Measurements from ENCODE around the gene PDLIM1.
"Not testable (repeated sequence)": the region's sequence is repeated elsewhere in the genome, so short reads cannot be mapped to it uniquely, and the experiment has no call there.

The PDLIM1 gene

GRCh38 chr10:95237376-95238170 is 53.2 kb downstream of the PDLIM1 start:
- no peak for DNase-seq

DNA sequence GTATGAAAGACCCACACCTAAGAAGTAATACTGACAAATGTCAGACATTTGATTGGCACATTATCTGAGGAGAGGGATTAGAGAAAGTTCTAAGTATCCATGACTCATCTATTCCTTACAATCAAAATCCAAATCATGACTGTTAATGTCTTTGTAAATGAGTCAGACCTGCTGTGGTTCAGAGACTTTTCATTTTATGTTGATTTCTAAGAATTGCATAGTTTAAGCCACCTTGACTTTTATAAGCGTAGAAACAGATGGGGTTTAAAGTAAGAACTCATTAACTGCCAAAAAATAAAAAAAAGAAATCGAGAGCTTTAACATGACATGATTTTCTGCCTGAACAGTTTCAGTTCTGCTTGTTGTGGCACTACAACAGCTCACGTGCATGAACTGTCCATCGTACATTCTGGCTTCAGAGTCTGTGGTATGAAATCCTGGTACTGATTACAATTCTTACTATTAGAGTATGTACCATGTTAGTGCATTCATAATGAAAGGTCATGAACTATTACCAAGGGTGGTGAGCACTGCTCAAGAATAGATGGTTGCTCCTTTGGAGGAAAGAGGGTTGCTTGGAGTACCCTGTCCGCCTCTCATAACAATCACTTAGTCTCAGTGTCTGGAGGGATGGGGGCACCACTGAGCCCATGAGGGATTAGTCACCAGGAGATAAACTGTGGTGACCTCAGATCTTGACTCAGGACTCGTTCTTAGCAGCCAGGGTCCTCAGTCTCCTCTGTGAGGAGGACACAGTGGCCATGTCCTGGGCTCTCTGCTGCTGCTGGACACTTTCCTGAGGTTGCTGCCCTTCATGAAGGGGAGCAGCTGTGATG is 54.5 kb downstream of the PDLIM1 start:
- no peak for DNase-seq

- DNase-seq: no peak
These were observed 55.1 kb downstream of the PDLIM1 start for GRCh38 chr10:95235676-95236067.

GRCh38 chr10:95234951-95235350 is 55.9 kb downstream of the PDLIM1 start:
- DNase-seq: no peak

DNA sequence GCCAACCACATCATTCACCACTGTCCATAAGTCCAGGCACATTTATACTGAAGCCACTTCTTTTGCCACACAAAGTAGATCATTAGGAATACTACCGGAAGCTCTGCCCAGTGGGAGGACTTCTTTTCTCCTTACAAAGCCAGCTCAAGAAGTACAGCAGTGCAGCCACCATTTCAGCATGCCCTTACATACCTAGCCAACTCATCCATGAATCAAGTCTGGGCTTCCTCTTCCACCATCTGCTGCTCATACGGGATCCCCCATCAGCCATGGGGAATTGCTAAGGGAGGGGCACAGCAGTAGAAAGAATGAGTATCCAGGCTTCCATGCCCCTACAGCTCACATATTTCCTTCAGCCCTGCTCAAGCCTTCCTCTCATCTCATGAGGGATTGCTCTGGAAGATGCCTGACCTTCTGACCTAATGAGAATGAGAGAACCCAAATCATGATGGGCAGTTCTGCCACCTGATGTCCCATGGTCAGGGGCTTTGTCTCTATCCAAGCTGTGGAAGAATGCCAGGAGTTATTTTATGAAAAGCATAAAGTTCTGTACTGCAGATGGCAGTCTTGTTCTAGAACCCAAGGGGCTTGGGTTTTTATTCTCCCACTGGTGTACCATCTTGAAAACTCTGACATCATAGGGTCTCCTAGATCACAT is 57.3 kb downstream of the PDLIM1 start:
- DNase-seq: no peak

DNA sequence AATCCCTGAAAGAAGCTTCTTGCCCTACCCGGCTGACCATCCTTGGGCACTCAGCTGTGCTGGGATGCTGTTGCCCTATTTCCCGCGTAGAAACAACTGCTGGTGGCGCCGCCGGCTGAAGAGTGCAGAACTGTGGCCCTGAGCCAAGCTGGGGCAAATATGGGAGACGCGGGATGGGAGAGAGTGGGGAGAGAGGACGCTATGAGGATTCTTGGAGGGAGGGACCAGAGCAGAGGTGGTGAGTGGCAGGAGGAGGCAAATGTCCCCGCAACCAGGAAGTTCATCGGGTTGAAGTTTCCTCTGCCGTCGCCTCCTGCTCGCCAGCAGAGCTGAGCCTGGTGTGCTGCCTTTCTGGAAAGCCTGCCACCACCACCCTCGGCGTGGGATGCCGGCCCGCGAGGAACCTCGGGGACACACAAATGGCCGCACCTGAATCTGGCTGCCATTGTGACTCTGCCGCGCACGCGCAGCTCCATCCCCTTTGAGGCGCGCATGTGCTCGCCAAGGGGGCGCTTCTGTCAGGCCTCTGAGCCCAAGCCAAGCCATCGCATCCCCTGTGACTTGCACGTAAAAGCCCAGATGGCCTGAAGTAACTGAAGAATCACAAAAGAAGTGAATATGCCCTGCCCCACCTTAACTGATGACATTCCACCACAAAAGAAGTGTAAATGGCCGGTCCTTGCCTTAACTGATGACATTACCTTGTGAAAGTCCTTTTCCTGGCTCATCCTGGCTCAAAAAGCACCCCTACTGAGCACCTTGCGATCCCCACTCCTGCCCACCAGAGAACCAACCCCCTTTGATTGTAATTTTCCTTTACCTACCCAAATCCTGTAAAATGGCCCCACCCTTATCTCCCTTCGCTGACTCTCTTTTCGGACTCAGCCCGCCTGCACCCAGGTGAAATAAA is 59.9 kb downstream of the PDLIM1 start:
- DNase-seq: peak; percentile 68

- no peak for DNase-seq
These were observed 60.8 kb downstream of the PDLIM1 start for GRCh38 chr10:95229724-95230627.

- DNase-seq: not testable (repeated sequence)
These were observed 61.7 kb downstream of the PDLIM1 start for GRCh38 chr10:95228934-95229723.

- no peak for DNase-seq
These were observed 65.7 kb downstream of the PDLIM1 start for GRCh38 chr10:95225136-95225535.

DNA sequence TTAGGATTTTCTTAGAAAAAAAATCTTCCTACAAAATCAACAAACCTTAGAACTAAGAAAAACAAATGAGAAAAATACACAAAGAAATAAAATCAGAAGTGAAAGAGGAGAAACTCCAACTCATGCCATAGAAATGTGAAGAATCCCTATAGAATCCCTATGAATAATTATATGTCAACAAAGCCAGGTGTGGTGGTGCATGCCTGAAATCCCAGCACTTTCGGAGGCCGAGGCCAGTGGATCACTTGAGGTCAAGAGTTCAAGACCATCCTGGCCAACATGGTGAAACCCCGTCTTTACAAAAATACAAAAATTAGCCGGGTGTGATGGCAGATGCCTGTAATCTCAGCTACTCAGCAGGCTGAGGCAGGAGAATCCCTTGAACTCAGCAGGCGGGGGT is 69.7 kb downstream of the PDLIM1 start:
- no peak for DNase-seq

GRCh38 chr10:95220539-95220938 is 70.3 kb downstream of the PDLIM1 start:
- DNase-seq: no peak

- no peak for DNase-seq
These were observed 73.3 kb downstream of the PDLIM1 start for GRCh38 chr10:95217476-95217875.

GRCh38 chr10:95214793-95215192 is 76.0 kb downstream of the PDLIM1 start:
- DNase-seq: no peak

DNA sequence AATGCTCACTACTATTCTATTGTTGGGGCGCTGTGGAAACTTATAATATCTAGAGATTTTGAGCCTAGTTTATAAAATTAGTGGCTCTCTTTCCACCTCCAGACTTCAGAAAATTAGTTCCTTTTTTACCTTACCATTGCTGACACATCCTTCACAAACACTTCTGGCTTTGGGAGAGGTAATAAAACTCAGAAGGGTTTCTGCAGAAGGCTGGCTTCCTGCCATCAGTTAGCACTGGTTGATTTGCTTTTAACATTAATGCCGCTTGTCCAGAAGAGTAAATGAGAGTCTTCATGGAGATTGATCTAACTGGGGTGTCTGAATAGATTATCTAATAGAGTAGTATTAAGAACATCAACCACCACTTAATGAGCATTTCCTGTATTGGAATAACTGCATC is 76.4 kb downstream of the PDLIM1 start:
- no peak for DNase-seq

DNA sequence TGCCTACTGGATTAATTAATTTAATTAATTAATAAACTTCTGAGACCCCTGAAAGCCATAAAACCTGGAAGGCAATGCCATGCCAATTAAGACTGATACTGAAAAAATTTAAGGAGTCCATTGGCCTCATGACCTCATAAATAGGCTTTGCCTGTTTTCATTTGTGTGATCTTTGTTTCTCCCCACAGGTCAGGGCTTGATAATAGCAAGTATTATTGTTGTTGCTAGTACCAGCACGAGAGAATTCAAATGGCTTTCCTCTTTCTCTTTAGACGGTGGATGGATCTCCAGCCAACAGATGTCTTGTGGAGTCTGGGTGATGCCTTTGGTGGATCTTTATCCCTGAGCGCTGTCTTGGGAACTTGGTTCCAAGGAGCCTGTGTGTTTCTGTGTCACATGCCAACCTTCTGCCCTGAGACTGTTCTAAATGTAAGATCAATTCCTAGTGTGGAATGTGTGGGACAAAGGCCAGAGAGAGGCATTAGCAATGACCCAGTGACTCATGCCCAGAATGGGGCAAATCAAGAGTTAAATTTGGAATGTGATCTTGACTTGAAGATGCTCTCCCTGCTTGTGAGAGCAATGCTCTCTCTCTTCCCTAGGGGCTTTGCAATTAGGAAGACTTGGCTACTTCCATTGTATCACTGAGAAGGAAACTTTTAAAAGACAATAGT is 79.1 kb downstream of the PDLIM1 start:
- no peak for DNase-seq

DNA sequence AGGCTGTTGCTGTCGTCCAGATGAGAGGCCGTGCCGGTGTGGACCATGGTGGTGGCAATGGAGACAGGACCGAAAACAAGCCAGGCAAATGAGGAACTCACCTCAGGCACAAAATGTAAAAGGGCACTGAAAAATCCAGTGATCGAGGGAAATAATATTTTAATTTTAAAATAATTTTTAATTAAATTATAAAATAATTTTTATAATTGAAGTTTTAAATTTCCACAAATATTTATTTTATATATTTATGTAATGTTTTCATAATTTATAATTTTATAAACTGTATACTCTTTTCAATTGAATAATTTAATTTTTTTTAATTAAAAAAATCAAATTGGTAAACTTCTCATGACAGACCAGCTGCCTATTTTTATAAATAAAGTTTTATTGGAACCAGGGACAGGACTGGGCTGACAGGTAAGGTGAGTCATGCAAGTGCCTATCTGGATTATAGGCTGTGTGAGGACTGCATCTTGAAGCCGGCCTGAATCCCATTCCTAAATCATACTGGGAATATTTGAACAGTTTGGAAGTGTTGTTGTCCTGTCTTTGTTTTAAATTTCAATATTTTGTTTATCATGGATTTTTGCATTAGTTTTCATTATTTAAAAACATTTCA is 81.2 kb downstream of the PDLIM1 start:
- DNase-seq: no peak

GRCh38 chr10:95208702-95209391 is 82.0 kb downstream of the PDLIM1 start:
- DNase-seq: no peak

- not testable (repeated sequence) for DNase-seq
These were observed 87.9 kb downstream of the PDLIM1 start for GRCh38 chr10:95202865-95203264.

GRCh38 chr10:95201736-95202135 is 89.1 kb downstream of the PDLIM1 start:
- DNase-seq: no peak
